ENCODE data around the gene PPP1R8. TPM values are rescaled to one million over a fixed set of nuclear protein-coding genes. Genes with fewer than 3 reads are reported as not detected.

Gene PPP1R8
- total RNA-seq, 1 experiment from 2014 or later = 57.4 TPM

- ChIA-PET POLR2A (interaction anchor here (0.7 kb wide), 1 partner anchor 292 kb away, joined by 4 read pairs; no protein-coding TSS in a partner anchor), RAD21 (ENCODE audit: low non-redundant PET in 1 of 2, low total read pairs in 2 of 2, uncharacterized antibody in 2 of 2, unreplicated experiment in 2 of 2) (no interaction called here)
Measured at GRCh38 chr1:27865821-27866220, 35.2 kb downstream of the PPP1R8 start.

More at GRCh38 chr1:27865821-27866220, 35.2 kb downstream of the PPP1R8 start:
- Histone ChIP-seq H3K27me3 (ENCODE audit: insufficient read depth, low read length) (no peaks in the 10 kb centered on the region), H4K20me1 (ENCODE audit: insufficient read depth) (no peaks in the 10 kb centered on the region), H3K9me2 (ENCODE audit: insufficient read depth) (no peaks in the 10 kb centered on the region), H3K27ac (ENCODE audit: low read depth, low read length) (no peak overlapping the region), H3K36me3 (ENCODE audit: control insufficient read depth in 1 of 2, insufficient read depth in 2 of 2, low read length in 2 of 2) (no peaks in the 10 kb centered on the region), H2AFZ (ENCODE audit: low read depth, low read length, poor library complexity, severe bottlenecking) (no peak overlapping the region), H3K79me2 (ENCODE audit: insufficient read depth, low read length) (no peaks in the 10 kb centered on the region), H3K4me1 (ENCODE audit: control insufficient read depth in 1 of 2, insufficient read depth in 2 of 2, low read length in 2 of 2) (peaks cover 0 to 9% of the 10 kb centered on the region in 2 experiments; a peak in 2 of 4 replicates), H3K9me3 (ENCODE audit: control insufficient read depth in 1 of 2, insufficient read depth in 1 of 2, low read depth in 1 of 2, low read length in 2 of 2) (no peaks in the 10 kb centered on the region), H3K4me3 (replicated peaks in 1 of 2; ENCODE audit: low read depth in 1 of 2, low read length in 2 of 2) (no peak overlapping the region), H3K4me2 (ENCODE audit: low read length) (no peak overlapping the region), H3K9ac (ENCODE audit: low read length) (no peak overlapping the region)
- TF ChIP-seq EZH2phosphoT487 (IDR thresholded peaks at IDR 0.05; ENCODE audit: borderline replicate concordance) (no peak), YY1 (IDR thresholded peaks at IDR 0.05; ENCODE audit: extremely low read depth, insufficient replicate concordance, low read depth, low read length) (no peak), ATF3 (IDR thresholded peaks at IDR 0.05) (no peak), REST (IDR thresholded peaks at IDR 0.05; ENCODE audit: low read depth) (no peak), JUND (IDR thresholded peaks at IDR 0.05) (no peak), ZBTB33 (IDR thresholded peaks at IDR 0.05; ENCODE audit: extremely low read depth, insufficient replicate concordance, low read length) (no peak), SRF (IDR thresholded peaks at IDR 0.05; ENCODE audit: low read depth) (no peak), CBX3 (IDR thresholded peaks at IDR 0.05; ENCODE audit: low read depth) (no peak), ZFX (IDR thresholded peaks at IDR 0.05) (no peak), MAX (IDR thresholded peaks at IDR 0.05) (no peak), CTCF (IDR thresholded peaks at IDR 0.05 in 2 of 3, conservative IDR thresholded peaks at IDR 0.05 in 1 of 3; ENCODE audit: borderline replicate concordance in 1 of 3, insufficient read depth in 1 of 3, low read depth in 2 of 3, low read length in 2 of 3) (no peak), ELF1 (IDR thresholded peaks at IDR 0.05; ENCODE audit: borderline replicate concordance, low read depth) (no peak), TCF7L2 (IDR thresholded peaks at IDR 0.05; ENCODE audit: borderline replicate concordance, extremely low read depth, insufficient read depth, insufficient read length) (no peak), POLR2AphosphoS5 (IDR thresholded peaks at IDR 0.05; ENCODE audit: low read depth, low read length) (no peak), ZNF274 (IDR thresholded peaks at IDR 0.05; ENCODE audit: low read depth, low read length) (no peak)
- DNase-seq (ENCODE audit: low read depth, low spot score) (no peak), ATAC-seq (no peak)
- intact Hi-C loops (cut with micrococcal nuclease) = no loop called here
- BruUV-seq (replicated peaks) = no TSS peak
- CTCF ChIA-PET = interaction anchor here (0.7 kb wide), 1 partner anchor 101 kb away, joined by 3 read pairs; no protein-coding TSS in a partner anchor
